ENCODE data around the gene ZNF764.

Gene ZNF764

GRCh38 chr16:30533748-30534367 is 24.3 kb downstream of the ZNF764 start:
- TF ChIP-seq CTCF (conservative IDR thresholded peaks at IDR 0.05) (0 out of 2 replicates have a peak, but pooled peaks have one; percentile 3), ZFX (IDR thresholded peaks at IDR 0.05) (no peak)
- H3K27ac ChIP-seq, result peak overlapping the region; percentile 93

- no peak for TF ChIP-seq ZFX (IDR thresholded peaks at IDR 0.05)
- TF ChIP-seq CTCF (conservative IDR thresholded peaks at IDR 0.05), result no peak
- peak overlapping the region; percentile 93; the same call in 1 of the 2 replicates for H3K27ac ChIP-seq
These were observed 25.0 kb downstream of the ZNF764 start for GRCh38 chr16:30533146-30533522.

GRCh38 chr16:30532285-30533145 is 25.7 kb downstream of the ZNF764 start:
- no peak overlapping the region for H3K27ac ChIP-seq
- TF ChIP-seq ZFX (IDR thresholded peaks at IDR 0.05) (no peak), CTCF (conservative IDR thresholded peaks at IDR 0.05) (no peak)

- H3K27ac ChIP-seq, result no peak overlapping the region
- TF ChIP-seq ZFX (IDR thresholded peaks at IDR 0.05), result no peak
- TF ChIP-seq CTCF (conservative IDR thresholded peaks at IDR 0.05), result no peak
These were observed 27.8 kb downstream of the ZNF764 start for GRCh38 chr16:30530163-30531037.

GRCh38 chr16:30528799-30529457 is 29.2 kb downstream of the ZNF764 start:
- peak overlapping the region; percentile 95 for H3K27ac ChIP-seq
- TF ChIP-seq CTCF (conservative IDR thresholded peaks at IDR 0.05), result no peak

- H3K27ac ChIP-seq, result peak overlapping the region; percentile 95
- TF ChIP-seq ZFX (IDR thresholded peaks at IDR 0.05) (no peak), CTCF (conservative IDR thresholded peaks at IDR 0.05) (no peak)
These were observed 30.5 kb downstream of the ZNF764 start for GRCh38 chr16:30527635-30528178.

All from C4-2B (cell line).